Activated CD4-positive, alpha-beta T cell treated with anti-CD3 and anti-CD28 coated beads, Interleukin-2, amount 10 ng/mL, durations not matched to agents 7 days and 5 days (primary cell): ENCODE data around the gene C4orf50. TPM values are rescaled to one million over a fixed set of nuclear protein-coding genes. Genes with fewer than 3 reads are reported as not detected.

Experiments
- microRNA-seq: library from miRNA; unstranded; fragments of <30 nt; microRNA quantifications from one replicate; pipeline ENCODE4 v1.2.0, GENCODE V29; 2021; ENCODE audit warnings: borderline microRNAs expressed, borderline replicate concordance
- total RNA-seq, 2 experiments: library from RNA; stranded (reverse); gene quantifications; one replicate each; pipeline ENCODE4 v1.2.3, GENCODE V29; 2021

Gene C4orf50
- total RNA-seq, 2 experiments from 2014 or later = 0.21 to 0.27 TPM

Small RNA genes within 50 kb of the gene (microRNA-seq; reads per million reads assigned to microRNA genes)
- not detected for gene MIR378D1

Other genes with a start within 250 kb of the C4orf50 start
- gene CRMP1, start 125.3 kb downstream of the C4orf50 start, total RNA-seq = under 1 TPM; 0.12 to 0.15 TPM
- 10 to 100 TPM in 1 of 2 experiments, 1 to 10 TPM in 1; 9.6 to 10.9 TPM for gene JAKMIP1, start 182.1 kb upstream of the C4orf50 start, total RNA-seq